C4-2B (cell line): ENCODE results near the gene RBM8A.

Experiments
- ZFX ChIP-seq: fragments of 450-650 bp; IDR thresholded peaks from 2 replicates; pipeline ENCODE4 v1.6.1; 2017
- TF ChIP-seq, protein P1 (sequence below): fragments of 450-650 bp; conservative IDR thresholded peaks from 2 replicates; pipeline ENCODE4 v1.5.1; 2017; ENCODE audit warnings: mild to moderate bottlenecking

DNA sequence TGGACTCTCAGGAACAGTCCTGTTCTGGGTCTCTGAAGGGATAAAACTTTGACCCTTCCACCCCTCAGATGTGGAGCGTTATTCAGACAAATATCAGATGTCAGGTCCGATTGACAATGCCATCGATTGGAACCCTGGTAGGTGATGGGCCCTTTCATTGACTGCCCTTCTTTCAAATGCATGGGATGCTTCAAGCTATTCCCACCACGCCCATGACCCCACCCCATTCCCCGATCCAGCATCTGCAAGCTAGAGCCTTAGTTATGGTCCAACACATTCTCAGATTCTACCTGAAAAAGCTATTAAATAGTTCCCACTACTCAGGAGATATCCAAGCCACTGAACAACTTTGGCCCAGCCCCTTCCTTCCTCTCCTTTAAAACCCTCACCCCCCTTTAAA, 49.7 kb upstream of the RBM8A start:
- TF ChIP-seq, protein P1, sequence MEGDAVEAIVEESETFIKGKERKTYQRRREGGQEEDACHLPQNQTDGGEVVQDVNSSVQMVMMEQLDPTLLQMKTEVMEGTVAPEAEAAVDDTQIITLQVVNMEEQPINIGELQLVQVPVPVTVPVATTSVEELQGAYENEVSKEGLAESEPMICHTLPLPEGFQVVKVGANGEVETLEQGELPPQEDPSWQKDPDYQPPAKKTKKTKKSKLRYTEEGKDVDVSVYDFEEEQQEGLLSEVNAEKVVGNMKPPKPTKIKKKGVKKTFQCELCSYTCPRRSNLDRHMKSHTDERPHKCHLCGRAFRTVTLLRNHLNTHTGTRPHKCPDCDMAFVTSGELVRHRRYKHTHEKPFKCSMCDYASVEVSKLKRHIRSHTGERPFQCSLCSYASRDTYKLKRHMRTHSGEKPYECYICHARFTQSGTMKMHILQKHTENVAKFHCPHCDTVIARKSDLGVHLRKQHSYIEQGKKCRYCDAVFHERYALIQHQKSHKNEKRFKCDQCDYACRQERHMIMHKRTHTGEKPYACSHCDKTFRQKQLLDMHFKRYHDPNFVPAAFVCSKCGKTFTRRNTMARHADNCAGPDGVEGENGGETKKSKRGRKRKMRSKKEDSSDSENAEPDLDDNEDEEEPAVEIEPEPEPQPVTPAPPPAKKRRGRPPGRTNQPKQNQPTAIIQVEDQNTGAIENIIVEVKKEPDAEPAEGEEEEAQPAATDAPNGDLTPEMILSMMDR, result no peak
- TF ChIP-seq ZFX, result no peak
